Vein endothelial cell (primary cell): Measurements from ENCODE around the gene ZIC2. TPM values are rescaled to one million over a fixed set of nuclear protein-coding genes. Genes with fewer than 3 reads are reported as not detected.

Experiments
- total RNA-seq: library from RNA; depleted of rRNA; stranded (reverse); fragments of >200 nt; gene quantifications from 2 replicates; pipeline ENCODE4 v1.2.3, GENCODE V29; 2012

Gene ZIC2
- under 0.01 TPM in 1 of 2 replicates, not detected in the other for total RNA-seq

DNA sequence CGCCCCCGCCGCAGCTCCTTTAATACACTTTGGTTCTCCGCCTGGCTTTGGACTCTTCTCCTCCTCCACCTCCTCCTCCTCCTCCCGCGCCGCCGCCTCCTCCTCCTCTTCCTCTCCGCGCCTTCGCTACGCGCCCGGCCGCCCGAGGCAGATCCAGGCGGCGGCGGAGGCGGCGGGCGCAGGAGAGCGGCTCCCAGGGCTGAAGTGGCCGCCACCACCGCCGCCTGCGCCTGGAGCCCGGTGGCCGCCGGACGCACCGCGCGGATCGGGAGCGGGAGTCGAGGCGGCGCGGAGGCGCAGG lies at the start of gene ZIC2:
ZIC2 (plus strand) TSS at position 50 of the 301 bp plus-strand sequence. CDS start 281 bp downstream, outside the sequence.

DNA sequence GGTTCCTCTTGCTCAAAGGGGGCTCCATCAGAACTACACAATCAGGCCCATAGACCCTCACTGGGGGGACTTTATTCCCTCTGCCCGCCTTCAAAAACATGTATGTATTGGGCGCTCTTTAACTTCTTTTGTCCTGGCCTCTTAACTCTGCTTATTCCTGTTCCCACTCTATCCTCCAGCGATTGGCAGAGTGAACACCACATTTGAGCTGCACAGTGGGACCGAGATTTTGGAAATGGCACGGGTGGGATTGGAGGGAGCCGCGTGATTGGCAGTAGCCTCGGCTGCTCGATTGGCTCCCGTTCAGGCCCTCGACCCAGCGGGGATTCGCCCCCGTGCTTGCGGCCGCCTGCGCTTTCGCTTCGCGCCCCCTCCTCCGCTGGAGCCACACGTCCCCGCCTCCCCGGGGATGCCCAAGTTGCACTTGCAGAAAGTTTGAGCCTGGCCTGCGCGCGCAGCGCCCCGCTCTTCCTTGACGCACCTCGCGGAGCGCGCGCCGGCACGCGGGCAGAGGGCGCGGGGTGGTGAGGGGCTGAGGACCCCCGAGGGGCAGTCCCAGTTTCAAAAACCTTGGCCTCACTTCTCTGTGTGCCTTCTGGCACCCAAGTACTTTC lies 9.9 kb upstream of the ZIC2 start, which contains the start of gene ZIC5:
ZIC5 (minus strand) TSS at position 192 of the 614 bp plus-strand sequence; CDS start at position 28, 164 bp downstream.

Other genes starting within 250 kb of the ZIC2 start
- under 0.01 TPM in 1 of 2 replicates, not detected in the other for gene ZIC5, start 10.0 kb upstream of the ZIC2 start, total RNA-seq
- gene PCCA, start 107.3 kb downstream of the ZIC2 start, total RNA-seq: 15.0 and 27.8 TPM in 2 replicates